Suprapubic skin (tissue), 4 donors: Measurements from ENCODE around the gene MS4A15. TPM values are rescaled to one million over a fixed set of nuclear protein-coding genes. Genes with fewer than 3 reads are reported as not detected.
"Not testable (repeated sequence)": the region's sequence is repeated elsewhere in the genome, so short reads cannot be mapped to it uniquely, and the experiment has no call there.

Experiments
- DNase-seq, 2 donors: peaks; one replicate each; pipeline ENCODE4 v3.0.0-alpha.2; 2019; ENCODE audit warnings: low spot score in 2 of 2
- H3K27ac ChIP-seq: fragments of 200-600 bp; sonication (generic); one replicate; pipeline ENCODE4 v1.5.1; 2019
- H3K27me3 ChIP-seq: fragments of 200-600 bp; sonication (generic); one replicate; pipeline ENCODE4 v1.5.1; 2019
- H3K36me3 ChIP-seq: fragments of 200-600 bp; sonication (generic); one replicate; pipeline ENCODE4 v1.5.1; 2019
- H3K4me1 ChIP-seq: fragments of 200-600 bp; sonication (generic); one replicate; pipeline ENCODE4 v1.5.1; 2019
- H3K4me3 ChIP-seq: fragments of 200-600 bp; sonication (generic); one replicate; pipeline ENCODE4 v1.5.1; 2019; ENCODE audit warnings: mild to moderate bottlenecking
- H3K9me3 ChIP-seq: fragments of 200-600 bp; sonication (generic); one replicate; pipeline ENCODE4 v1.5.1; 2019
- EP300 ChIP-seq: sonication (generic); formaldehyde crosslinking; IDR thresholded peaks from one replicate; pipeline ENCODE4 v1.6.1; 2017; ENCODE audit warnings: antibody characterized with exemption
- POLR2A ChIP-seq, 2 donors: fragments of 450-650 bp; IDR thresholded peaks; one replicate each; pipeline ENCODE4 v1.6.1; 2017; ENCODE audit warnings: antibody characterized with exemption in 2 of 2, mild to moderate bottlenecking in 2 of 2, moderate library complexity in 2 of 2
- POLR2AphosphoS5 ChIP-seq, 3 donors: sonication (generic); formaldehyde crosslinking; IDR thresholded peaks; one replicate each; pipeline ENCODE4 v1.6.1; 2017; ENCODE audit warnings: antibody characterized with exemption in 3 of 3
- WGBS: methylation state at CpG from one replicate; pipeline ENCODE4 v1.1.5; 2018; 5-methylcytosine and 5-hydroxymethylcytosine counted together
- total RNA-seq, 4 donors: library from RNA; depleted of rRNA; stranded (reverse); fragments of >200 nt; gene quantifications; one replicate each; pipeline ENCODE4 v1.1.0, GENCODE V29; 2016
- TF ChIP-seq, protein P1 (sequence below), 2 donors: fragments of 200-600 bp in 1 of 2; fragments of 450-650 bp in 1 of 2; sonication (generic) in 1 of 2; IDR thresholded peaks; one replicate each; pipeline ENCODE4 v1.5.1; 2016 to 2019; ENCODE audit warnings: antibody characterized with exemption in 2 of 2, mild to moderate bottlenecking in 1 of 2, moderate library complexity in 1 of 2

The MS4A15 gene
- total RNA-seq, 4 donors from 2014 or later = not detected

DNA sequence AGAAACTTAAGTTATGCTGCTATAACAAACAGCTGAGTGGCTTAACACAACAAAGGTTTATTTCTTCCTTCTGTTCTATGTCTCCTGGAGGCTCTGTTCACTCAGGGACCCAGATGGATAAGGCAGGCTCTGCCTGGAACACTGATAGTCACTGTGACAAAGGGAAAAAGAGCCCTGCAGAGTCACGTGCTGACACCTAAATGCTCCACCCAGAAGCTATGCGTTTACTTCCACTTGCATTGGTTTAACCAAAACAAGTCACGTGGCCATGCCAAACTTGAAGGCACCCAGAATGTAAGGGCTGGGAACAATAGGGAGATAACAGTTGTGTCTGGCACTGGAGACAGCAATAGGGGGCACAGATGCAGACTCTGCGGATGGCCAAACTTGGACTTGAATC, 3.4 kb upstream of the MS4A15 start:
- no peak overlapping the region for H3K4me3 ChIP-seq
- DNase-seq = no peak
- TF ChIP-seq POLR2AphosphoS5 (IDR thresholded peaks at IDR 0.05) = no peak
- TF ChIP-seq, protein P1, sequence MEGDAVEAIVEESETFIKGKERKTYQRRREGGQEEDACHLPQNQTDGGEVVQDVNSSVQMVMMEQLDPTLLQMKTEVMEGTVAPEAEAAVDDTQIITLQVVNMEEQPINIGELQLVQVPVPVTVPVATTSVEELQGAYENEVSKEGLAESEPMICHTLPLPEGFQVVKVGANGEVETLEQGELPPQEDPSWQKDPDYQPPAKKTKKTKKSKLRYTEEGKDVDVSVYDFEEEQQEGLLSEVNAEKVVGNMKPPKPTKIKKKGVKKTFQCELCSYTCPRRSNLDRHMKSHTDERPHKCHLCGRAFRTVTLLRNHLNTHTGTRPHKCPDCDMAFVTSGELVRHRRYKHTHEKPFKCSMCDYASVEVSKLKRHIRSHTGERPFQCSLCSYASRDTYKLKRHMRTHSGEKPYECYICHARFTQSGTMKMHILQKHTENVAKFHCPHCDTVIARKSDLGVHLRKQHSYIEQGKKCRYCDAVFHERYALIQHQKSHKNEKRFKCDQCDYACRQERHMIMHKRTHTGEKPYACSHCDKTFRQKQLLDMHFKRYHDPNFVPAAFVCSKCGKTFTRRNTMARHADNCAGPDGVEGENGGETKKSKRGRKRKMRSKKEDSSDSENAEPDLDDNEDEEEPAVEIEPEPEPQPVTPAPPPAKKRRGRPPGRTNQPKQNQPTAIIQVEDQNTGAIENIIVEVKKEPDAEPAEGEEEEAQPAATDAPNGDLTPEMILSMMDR (IDR thresholded peaks at IDR 0.05) = no peak
- no peak for TF ChIP-seq POLR2A (IDR thresholded peaks at IDR 0.05)
- no peaks in the 10 kb centered on the region for H3K36me3 ChIP-seq
- H3K27me3 ChIP-seq = peaks cover 47% of the 10 kb centered on the region
- no peaks in the 10 kb centered on the region for H3K9me3 ChIP-seq
- no peaks in the 10 kb centered on the region for H3K4me1 ChIP-seq
- H3K27ac ChIP-seq = no peak overlapping the region
- WGBS = 66% methylated on average over 4 of the region's 4 CpGs

DNA sequence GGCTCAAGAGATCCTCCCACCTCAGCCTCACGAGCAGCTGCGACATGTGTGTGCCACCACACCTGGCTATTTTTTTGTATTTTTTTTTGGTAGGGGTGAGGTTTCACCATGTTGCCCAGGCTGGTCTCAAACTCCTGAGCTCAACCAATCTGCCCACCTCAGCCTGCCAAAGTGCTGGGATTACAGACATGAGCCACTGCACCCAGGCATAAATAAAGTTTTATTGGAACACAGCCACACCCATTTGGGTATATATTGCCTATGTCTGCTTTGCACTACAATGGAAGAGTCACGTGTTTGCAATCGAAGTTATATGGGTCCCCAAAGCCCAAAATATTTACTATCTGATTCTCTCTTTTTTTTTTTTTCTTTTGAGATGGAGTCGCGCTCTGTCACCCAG, 1.8 kb upstream of the MS4A15 start:
- DNase-seq = peak in 1 of 2 donors; percentile 31
- Histone ChIP-seq H3K27ac (no peak overlapping the region), H3K27me3 (peaks cover 35% of the 10 kb centered on the region), H3K4me1 (no peaks in the 10 kb centered on the region), H3K4me3 (no peak overlapping the region), H3K9me3 (no peaks in the 10 kb centered on the region), H3K36me3 (no peaks in the 10 kb centered on the region)
- TF ChIP-seq, protein P1 (IDR thresholded peaks at IDR 0.05) = no peak
- no peak for TF ChIP-seq POLR2A (IDR thresholded peaks at IDR 0.05)
- TF ChIP-seq POLR2AphosphoS5 (IDR thresholded peaks at IDR 0.05) = no peak
- 87% methylated on average over 6 of the region's 6 CpGs for WGBS

DNA sequence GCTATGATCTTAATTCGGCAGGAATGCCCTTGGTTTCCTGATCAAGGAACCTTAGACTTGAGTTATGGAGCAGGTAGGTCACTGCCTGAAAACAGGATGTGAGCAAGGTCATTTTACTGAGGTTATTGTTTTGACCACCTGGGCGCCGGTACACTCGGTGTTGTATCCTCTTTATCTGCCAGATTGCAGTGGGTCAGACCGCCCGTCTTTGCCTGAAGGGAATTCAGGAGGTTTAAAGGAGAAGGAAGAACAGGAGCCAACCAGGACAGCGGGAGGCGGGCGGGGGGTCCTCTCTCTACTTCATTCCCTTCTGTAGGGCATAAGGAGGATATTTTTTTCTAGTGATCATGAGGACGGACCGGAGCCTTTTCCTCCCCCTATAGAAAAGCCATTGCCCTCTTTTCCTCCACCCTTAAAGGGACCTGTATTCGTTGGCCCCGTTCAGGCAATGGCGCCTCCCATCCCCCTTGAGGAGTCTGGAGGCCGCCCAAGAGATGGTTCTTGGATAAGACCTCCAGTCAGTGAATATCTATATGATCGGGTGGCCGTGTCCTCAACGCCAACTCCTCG, 649 bp downstream of the MS4A15 start:
- H3K27ac ChIP-seq = no peak overlapping the region
- no peak overlapping the region for H3K4me3 ChIP-seq
- TF ChIP-seq EP300 = no peak
- TF ChIP-seq, protein P1 (IDR thresholded peaks at IDR 0.05) = no peak
- TF ChIP-seq POLR2AphosphoS5 (IDR thresholded peaks at IDR 0.05) = no peak
- no peak for TF ChIP-seq POLR2A (IDR thresholded peaks at IDR 0.05)

DNA sequence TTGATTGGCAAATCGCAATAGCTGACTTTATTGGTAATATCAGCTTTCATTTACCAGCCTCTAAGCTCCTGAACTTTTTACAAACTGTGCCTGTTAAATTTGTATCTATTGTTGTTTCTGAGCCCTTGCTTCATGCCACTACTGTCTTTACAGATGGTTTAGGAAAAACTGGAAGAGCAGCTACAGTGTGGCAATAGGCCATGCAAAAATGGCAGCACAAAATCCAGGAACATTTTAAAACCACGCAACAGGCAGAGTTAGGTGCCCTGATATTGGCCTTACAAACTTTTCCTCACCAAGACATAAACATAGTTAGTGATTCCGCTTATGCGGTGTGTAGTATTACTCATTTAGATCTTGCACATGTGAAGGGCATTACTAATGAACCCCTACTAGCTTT, 2.0 kb downstream of the MS4A15 start:
- WGBS = 90% methylated on average over 4 of the region's 4 CpGs
- DNase-seq, H3K9me3 ChIP-seq, H3K27ac ChIP-seq, H3K36me3 ChIP-seq, H3K4me1 ChIP-seq, H3K4me3 ChIP-seq: not testable (repeated sequence)
- H3K27me3 ChIP-seq = peaks cover 19% of the 10 kb centered on the region

More for the DNA sequence above, 649 bp downstream of the MS4A15 start:
- 95% methylated on average over 19 of the region's 19 CpGs for WGBS
- Histone ChIP-seq H3K36me3 (no peaks in the 10 kb centered on the region), H3K27me3 (peaks cover 19% of the 10 kb centered on the region), H3K9me3 (no peaks in the 10 kb centered on the region), H3K4me1 (no peaks in the 10 kb centered on the region)
- DNase-seq = peak in 1 of 2 donors; percentile 68

DNA sequence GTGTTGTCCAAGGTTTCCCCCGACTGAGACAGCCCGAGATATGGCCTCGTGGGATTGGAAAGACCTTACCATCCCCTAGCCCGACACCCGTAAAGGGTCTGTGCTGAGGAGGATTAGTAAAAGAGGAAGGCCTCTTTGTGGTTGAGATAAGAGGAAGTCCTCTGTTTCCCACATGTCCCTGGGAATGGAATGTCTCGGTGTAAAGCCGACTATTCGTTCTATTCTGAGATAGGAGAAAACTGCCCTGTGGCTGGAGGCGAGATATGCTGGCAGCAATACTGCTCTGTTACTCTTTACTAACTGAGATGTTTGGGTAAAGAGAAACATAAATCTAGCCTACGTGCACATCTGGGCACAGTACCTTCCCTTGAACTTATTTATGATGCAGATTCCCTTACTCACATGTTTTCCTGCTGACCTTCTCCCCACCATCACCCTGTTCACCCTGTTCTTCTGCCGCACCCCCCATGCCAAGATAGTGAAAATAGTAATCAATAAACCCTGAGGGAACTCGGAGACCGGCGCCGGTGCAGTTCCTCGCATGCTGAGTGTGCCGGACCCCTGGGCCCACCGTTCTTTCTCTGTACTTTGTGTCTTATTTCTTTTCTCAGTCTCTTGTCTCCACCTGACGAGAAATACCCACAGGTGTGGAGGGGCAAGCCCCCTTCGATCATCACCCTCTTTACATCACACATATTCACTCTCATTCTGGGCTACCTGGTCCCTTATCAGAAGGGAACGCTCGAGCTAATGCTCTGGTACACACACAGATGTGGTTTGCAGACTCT, 3.0 kb downstream of the MS4A15 start:
- H3K9me3 ChIP-seq, H3K4me3 ChIP-seq, H3K27ac ChIP-seq, H3K36me3 ChIP-seq, H3K4me1 ChIP-seq: not testable (repeated sequence)
- peaks cover 15% of the 10 kb centered on the region for H3K27me3 ChIP-seq
- peak in 1 of 2 donors; percentile 63 for DNase-seq
- 65% methylated on average over 22 of the region's 22 CpGs for WGBS

DNA sequence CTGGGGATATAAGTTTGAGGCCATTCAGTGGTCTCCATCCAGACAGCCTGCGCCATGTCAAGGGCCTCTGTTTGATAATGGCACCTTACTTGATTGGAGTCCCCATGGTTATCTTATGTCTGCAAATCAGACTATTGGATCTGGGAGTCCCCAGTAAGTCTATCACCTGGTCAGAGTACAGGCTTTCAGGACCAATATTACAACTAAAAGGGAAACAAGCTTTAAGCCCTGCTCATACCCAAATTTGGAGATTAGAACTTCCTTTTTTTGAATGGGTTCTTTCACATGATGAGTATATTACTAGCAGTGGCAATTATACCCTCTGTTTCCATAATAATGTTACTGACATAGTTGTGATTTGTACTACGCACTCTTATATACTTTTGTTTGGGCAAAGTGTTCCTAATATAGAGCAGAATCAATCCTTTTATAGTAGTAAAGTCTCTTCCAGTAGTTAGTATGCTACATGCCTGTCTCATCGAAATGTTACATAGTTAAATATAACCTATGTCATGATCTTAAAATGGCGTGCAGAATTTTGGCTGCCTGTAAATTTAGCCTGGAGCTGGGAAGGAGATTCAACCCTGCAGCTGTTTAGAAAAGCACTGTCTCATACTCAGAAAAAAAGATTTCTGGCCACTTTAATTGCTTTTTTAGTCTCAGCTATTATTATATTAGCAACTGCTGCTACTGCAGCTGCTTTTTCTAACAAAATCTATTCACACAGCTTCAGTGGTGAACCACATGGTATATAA, 4.9 kb downstream of the MS4A15 start:
- H3K36me3 ChIP-seq = no peaks in the 10 kb centered on the region
- peak in 1 of 2 donors; percentile 16 for DNase-seq
- 56% methylated on average over 4 of the region's 4 CpGs for WGBS
- TF ChIP-seq EP300 (no peak), POLR2AphosphoS5 (IDR thresholded peaks at IDR 0.05) (no peak)
- H3K9me3 ChIP-seq = no peaks in the 10 kb centered on the region
- no peak overlapping the region for H3K4me3 ChIP-seq
- peaks cover 28% of the 10 kb centered on the region for H3K27me3 ChIP-seq
- H3K27ac ChIP-seq = no peak overlapping the region
- no peaks in the 10 kb centered on the region for H3K4me1 ChIP-seq
